Body of pancreas (tissue), 4 donors: ENCODE data around the gene ELAVL1. TPM values are rescaled to one million over a fixed set of nuclear protein-coding genes. Genes with fewer than 3 reads are reported as not detected.

Experiments used
- ATAC-seq: fragments of 150-250 bp; one replicate; pipeline ENCODE4 v1.9.1; 2016
- DNase-seq, 4 donors: peaks; one replicate each; pipeline ENCODE4 v3.0.0-alpha.2; 2019
- H3K27ac ChIP-seq, 4 donors: fragments of 200-600 bp; sonication (generic); 1 replicate in 3 of 4; 2 replicates in 1 of 4; pipeline versions ENCODE4 v1.5.1 to v1.6.1; 2016 to 2019; ENCODE audit warnings: mild to moderate bottlenecking in 1 of 4, mixed read lengths in 1 of 4, moderate library complexity in 1 of 4
- H3K27me3 ChIP-seq, 2 donors: fragments of 200-600 bp; sonication (generic); one replicate each; pipeline ENCODE4 v1.6.0; 2016; ENCODE audit warnings: mild to moderate bottlenecking in 1 of 2
- H3K36me3 ChIP-seq, 2 donors: fragments of 200-600 bp; sonication (generic); replicated peaks in 1 of 2; 2 replicates each; pipeline ENCODE4 v1.5.1; 2016; ENCODE audit warnings: low read depth in 2 of 2; ENCODE audit not compliant: insufficient read depth in 1 of 2
- H3K4me1 ChIP-seq: fragments of 200-600 bp; sonication (generic); one replicate; pipeline ENCODE4 v1.6.0; 2016
- H3K4me3 ChIP-seq, 2 donors: fragments of 200-600 bp; sonication (generic); 1 replicate in 1 of 2; 2 replicates in 1 of 2; pipeline ENCODE4 v1.5.1; 2016 to 2019
- H3K9me3 ChIP-seq, 3 donors: fragments of 200-600 bp; sonication (generic); 1 replicate in 2 of 3; 2 replicates in 1 of 3; pipeline ENCODE4 v1.5.1; 2016
- POLR2A ChIP-seq, 3 donors: fragments of 450-650 bp; IDR thresholded peaks; one replicate each; pipeline ENCODE4 v1.6.1; 2016; ENCODE audit warnings: antibody characterized with exemption in 3 of 3, mild to moderate bottlenecking in 2 of 3
- WGBS, 2 donors: methylation state at CpG; one replicate each; pipeline ENCODE4 v1.1.5; 2017; 5-methylcytosine and 5-hydroxymethylcytosine counted together
- intact Hi-C: fragments of 100-400 bp; cut with DNase I; formaldehyde crosslinking; loops from one replicate; pipeline ENCODE4 v1.15.1; 2023
- total RNA-seq, 2 donors: library from RNA; depleted of rRNA; stranded (reverse); fragments of >200 nt; gene quantifications; one replicate each; pipeline ENCODE4 v1.1.0, GENCODE V29; 2016
- TF ChIP-seq, protein P1 (sequence below), 7 experiments: fragments of 450-650 bp in 4 of 7; fragments of 200-600 bp in 3 of 7; sonication (generic) in 3 of 7; IDR thresholded peaks; one replicate each; pipeline ENCODE4 v1.5.1; 2016 to 2019; ENCODE audit warnings: antibody characterized with exemption in 7 of 7

Gene ELAVL1
- total RNA-seq, 2 donors from 2014 or later, result 9.3 to 15.8 TPM

GRCh38 chr19:7980635-7981121, 24.8 kb downstream of the ELAVL1 start:
- H3K27me3 ChIP-seq, result no peaks in the 10 kb centered on the region
- 84 to 89% methylated on average over 12 of the region's 12 CpGs for WGBS, 2 donors
- H3K4me3 ChIP-seq, result no peak overlapping the region
- H3K9me3 ChIP-seq, result no peaks in the 10 kb centered on the region
- H3K4me1 ChIP-seq, result no peaks in the 10 kb centered on the region
- DNase-seq, result no peak
- H3K36me3 ChIP-seq, result peaks cover 5 to 11% of the 10 kb centered on the region in 2 donors
- no peak overlapping the region for H3K27ac ChIP-seq
- no peak for ATAC-seq
- TF ChIP-seq, protein P1, sequence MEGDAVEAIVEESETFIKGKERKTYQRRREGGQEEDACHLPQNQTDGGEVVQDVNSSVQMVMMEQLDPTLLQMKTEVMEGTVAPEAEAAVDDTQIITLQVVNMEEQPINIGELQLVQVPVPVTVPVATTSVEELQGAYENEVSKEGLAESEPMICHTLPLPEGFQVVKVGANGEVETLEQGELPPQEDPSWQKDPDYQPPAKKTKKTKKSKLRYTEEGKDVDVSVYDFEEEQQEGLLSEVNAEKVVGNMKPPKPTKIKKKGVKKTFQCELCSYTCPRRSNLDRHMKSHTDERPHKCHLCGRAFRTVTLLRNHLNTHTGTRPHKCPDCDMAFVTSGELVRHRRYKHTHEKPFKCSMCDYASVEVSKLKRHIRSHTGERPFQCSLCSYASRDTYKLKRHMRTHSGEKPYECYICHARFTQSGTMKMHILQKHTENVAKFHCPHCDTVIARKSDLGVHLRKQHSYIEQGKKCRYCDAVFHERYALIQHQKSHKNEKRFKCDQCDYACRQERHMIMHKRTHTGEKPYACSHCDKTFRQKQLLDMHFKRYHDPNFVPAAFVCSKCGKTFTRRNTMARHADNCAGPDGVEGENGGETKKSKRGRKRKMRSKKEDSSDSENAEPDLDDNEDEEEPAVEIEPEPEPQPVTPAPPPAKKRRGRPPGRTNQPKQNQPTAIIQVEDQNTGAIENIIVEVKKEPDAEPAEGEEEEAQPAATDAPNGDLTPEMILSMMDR (IDR thresholded peaks at IDR 0.05), result no peak
- TF ChIP-seq POLR2A (IDR thresholded peaks at IDR 0.05), result no peak
- intact Hi-C loops, result no loop called here

- 86 to 88% methylated on average over 7 to 13 of the region's 13 CpGs for WGBS, 2 donors
- H3K27ac ChIP-seq, result no peak overlapping the region
Measured at GRCh38 chr19:7980168-7980567, 25.3 kb downstream of the ELAVL1 start.

GRCh38 chr19:7979559-7979958, 25.9 kb downstream of the ELAVL1 start:
- peaks cover 5 to 12% of the 10 kb centered on the region in 2 donors for H3K36me3 ChIP-seq
- WGBS, 2 donors, result 81% methylated on average over 5 of the region's 8 CpGs; no CpG with 5 or more reads in 1 of the 2 donors
- H3K27me3 ChIP-seq, result no peaks in the 10 kb centered on the region
- intact Hi-C loops, result no loop called here
- H3K4me3 ChIP-seq, result no peak overlapping the region
- H3K9me3 ChIP-seq, result no peaks in the 10 kb centered on the region
- H3K27ac ChIP-seq, result no peak overlapping the region
- ATAC-seq (no peak), DNase-seq (no peak)
- no peaks in the 10 kb centered on the region for H3K4me1 ChIP-seq
- TF ChIP-seq, protein P1 (IDR thresholded peaks at IDR 0.05), result no peak
- TF ChIP-seq POLR2A (IDR thresholded peaks at IDR 0.05), result no peak

More at GRCh38 chr19:7980168-7980567, 25.3 kb downstream of the ELAVL1 start:
- Histone ChIP-seq H3K4me1 (no peaks in the 10 kb centered on the region), H3K4me3 (no peak overlapping the region), H3K36me3 (peaks cover 5 to 11% of the 10 kb centered on the region in 2 donors), H3K27me3 (no peaks in the 10 kb centered on the region), H3K9me3 (no peaks in the 10 kb centered on the region)
- DNase-seq (no peak), ATAC-seq (no peak)
- TF ChIP-seq, protein P1 (IDR thresholded peaks at IDR 0.05), result no peak
- no peak for TF ChIP-seq POLR2A (IDR thresholded peaks at IDR 0.05)
- intact Hi-C loops, result no loop called here

DNA sequence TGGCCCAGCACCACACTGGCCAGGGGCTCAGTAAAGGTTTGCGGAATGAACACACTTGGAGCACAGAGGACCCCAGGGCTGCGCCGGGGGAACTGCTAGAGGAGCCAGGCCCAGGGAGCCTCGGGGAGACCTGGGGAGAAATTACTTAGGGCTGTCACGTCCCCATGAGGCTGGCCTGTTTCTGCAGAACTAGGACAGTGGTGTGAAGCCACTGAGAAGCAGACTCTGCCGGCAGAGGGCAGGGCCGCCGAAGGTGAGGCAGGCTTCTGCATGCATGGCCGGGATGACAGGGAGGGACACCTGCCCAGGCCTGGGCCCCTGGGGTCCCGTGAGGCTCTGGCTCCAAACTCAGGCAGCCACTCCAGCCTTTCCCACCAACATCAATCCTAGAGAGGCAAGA, 26.4 kb downstream of the ELAVL1 start:
- WGBS, 2 donors, result 86% methylated on average over 9 of the region's 10 CpGs; no CpG with 5 or more reads in 1 of the 2 donors
- H3K9me3 ChIP-seq, result no peaks in the 10 kb centered on the region
- no peak for DNase-seq
- no peaks in the 10 kb centered on the region for H3K4me1 ChIP-seq
- no peak for ATAC-seq
- peaks cover 5 to 12% of the 10 kb centered on the region in 2 donors for H3K36me3 ChIP-seq
- intact Hi-C loops, result no loop called here
- TF ChIP-seq, protein P1 (IDR thresholded peaks at IDR 0.05), result no peak
- no peak for TF ChIP-seq POLR2A (IDR thresholded peaks at IDR 0.05)
- no peak overlapping the region for H3K4me3 ChIP-seq
- H3K27ac ChIP-seq, result no peak overlapping the region
- H3K27me3 ChIP-seq, result no peaks in the 10 kb centered on the region

DNA sequence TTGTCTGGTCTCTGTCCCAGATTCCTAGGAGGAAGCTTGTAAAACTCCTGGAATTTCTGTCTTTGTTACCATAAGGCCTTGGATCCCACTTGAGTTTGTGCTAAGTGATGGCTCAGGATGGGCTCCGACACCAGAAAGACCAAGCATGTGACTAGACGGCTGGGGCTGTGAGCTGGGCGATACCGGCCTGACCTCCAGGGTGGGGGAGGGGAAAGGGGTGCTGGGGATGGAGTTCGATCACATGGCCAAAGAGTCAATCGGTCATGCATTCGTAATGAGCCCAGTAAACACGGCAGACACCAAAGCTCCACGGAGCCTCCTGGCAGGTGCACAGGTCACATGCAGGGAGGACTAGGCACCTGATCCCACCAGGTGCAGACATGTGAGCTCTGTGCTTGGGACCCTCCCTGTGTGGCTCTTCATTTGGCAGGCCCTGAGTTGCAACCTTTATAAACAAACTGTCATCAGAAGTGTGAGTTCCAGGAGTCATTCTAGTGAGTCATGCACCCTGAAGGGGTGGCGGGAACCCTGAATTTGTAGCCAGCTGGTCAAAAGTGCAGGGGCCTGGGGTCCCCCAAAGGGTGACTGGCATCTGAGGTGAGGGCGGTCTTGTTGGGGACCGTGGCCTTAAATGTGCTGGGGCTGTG, 27.1 kb downstream of the ELAVL1 start:
- DNase-seq, result no peak

More for the DNA sequence above, 27.1 kb downstream of the ELAVL1 start:
- Histone ChIP-seq H3K27me3 (no peaks in the 10 kb centered on the region), H3K4me1 (no peaks in the 10 kb centered on the region), H3K4me3 (no peak overlapping the region), H3K36me3 (peaks cover 5 to 19% of the 10 kb centered on the region in 2 donors), H3K9me3 (no peaks in the 10 kb centered on the region), H3K27ac (no peak overlapping the region)
- no peak for TF ChIP-seq POLR2A (IDR thresholded peaks at IDR 0.05)
- TF ChIP-seq, protein P1 (IDR thresholded peaks at IDR 0.05), result no peak
- intact Hi-C loops, result no loop called here
- WGBS, 2 donors, result 71 to 82% methylated on average over 10 to 12 of the region's 12 CpGs
- no peak for ATAC-seq
